ENCODE measurements around the gene LRRC72.
"Not testable (repeated sequence)": the region's sequence is repeated elsewhere in the genome, so short reads cannot be mapped to it uniquely, and the experiment has no call there.

LRRC72 gene

DNA sequence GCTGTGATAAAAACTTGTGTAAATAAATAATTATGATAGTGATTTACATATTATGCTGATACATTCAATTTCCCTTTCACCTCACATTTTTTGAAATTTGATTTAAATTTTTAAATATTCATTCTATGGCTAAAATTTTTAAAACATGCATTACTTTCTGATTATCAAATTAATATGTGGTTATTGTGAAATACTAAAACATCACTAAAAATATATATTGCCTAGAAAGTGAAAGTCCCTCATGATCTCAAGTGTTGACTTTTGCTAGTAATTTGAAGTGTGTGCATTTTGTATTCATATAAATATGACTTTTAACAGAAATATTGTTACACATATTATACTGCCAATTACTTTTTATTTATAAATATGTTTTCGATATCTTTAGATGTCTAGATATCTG is 3.1 kb downstream of the LRRC72 start:
- DNase-seq (ENCODE audit: low spot score), result no peak

DNA sequence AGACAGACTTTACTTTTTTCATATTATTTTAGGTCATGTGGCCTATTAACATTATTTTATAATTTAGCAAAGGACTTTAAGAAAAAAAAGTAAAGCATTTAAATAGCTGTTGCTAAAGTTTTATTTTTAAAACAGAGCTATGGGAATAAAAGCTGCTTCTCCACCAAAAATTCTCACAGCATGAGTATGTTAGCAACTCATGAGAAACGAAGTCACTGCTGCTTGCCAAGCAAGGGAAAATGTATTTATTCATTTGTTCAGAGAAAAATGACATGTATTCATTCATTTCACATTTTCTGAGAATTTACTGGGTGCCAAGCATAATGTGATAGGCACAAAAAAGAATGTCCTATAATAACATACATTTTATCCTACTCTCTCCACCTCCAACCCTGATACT is 5.1 kb downstream of the LRRC72 start:
- no peak for DNase-seq (ENCODE audit: low spot score)

DNA sequence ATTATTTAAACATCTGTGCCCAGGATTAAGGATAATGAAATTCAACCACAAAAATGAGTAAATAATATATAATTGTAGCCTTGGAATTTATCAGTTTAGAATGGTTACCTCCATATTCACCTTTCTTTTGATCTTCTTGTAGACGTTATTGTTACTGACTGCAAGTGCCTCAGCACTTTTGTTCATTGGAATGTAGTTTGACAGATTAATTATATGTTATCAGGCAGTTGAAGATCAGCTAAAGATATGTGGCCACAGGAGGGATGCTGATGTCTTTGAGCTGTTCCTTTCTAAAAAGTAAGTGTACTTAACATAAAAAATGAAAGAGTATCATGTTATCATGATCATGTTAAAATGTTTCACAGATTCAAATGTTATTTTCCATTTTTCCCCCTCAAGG is 5.6 kb downstream of the LRRC72 start:
- peak; percentile 11 for DNase-seq (ENCODE audit: low spot score)

DNA sequence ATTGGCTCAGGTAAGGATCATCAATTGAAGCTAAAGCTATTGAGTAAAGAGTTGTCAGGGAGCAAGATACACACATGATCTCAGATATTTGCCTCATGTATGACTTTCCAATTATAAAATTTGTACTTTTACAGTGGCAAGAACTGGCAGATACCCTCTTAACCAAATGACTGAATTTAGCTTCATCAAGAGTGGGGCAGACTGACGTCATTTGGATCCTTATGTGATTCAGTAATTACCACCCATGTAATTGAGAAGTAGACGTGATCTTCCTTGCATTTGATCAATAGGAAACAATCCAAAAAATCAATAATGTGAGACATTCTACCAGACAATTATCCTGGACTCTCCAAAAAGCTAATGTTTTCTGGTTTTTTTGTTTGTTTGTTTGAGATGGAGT is 8.9 kb downstream of the LRRC72 start:
- no peak for DNase-seq (ENCODE audit: low spot score)

DNA sequence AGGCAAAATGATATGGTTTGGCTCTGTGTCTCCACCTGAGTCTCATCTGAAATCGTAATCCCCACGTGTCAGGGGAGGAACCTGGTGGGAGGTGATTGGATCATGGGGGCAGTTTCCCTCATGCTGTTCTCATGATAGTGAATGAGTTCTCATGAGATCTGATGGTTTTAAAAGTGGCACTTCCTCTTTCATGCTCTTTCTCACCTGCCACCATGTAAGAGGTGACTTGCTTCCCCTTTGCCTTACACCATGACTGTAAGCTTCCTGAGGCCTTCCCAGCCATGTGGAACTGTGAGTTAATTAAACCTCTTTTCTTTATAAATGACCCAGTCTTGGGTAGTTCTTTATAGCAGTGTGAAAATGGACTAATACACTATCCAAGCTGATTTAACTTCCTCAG is 13.9 kb downstream of the LRRC72 start:
- DNase-seq (ENCODE audit: low spot score), result not testable (repeated sequence)

DNA sequence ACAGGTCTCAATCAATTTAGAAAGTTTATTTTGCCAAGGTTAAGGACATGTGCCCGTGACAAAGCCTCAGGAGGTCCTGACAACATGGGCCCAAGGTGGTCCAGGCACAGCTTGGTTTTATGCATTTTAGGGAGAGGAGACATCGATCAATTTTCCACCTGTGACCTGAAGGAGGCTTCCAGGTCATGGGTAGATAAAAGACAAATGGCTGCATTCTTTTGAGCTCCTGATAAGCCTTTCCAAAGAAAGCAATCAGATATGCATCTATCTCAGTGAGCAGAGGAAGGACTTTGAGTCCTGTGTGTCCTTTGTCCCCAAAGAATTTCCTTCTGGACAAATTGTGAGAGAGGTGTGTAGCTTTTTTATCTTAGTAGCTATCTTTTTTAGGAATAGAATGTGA is 15.8 kb downstream of the LRRC72 start:
- DNase-seq (ENCODE audit: low spot score), result no peak

DNA sequence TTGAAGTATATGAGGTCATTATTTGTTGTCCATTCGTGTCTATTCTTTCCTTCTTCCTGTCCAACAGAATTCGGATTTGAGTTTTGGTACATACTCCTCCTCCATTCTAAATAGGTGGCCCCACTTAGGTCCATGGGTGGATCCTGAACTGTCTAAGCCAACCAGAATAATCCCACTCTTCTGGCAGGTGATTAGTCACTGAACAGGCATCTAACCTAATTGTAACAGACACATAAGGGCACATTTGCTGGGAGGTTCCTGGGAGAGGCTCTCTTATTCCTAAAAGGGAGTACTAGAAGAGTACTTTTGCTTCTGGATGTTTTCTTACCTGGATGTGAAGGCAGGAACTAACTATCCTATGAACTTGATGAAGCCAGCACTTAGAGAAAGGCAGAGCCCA is 16.8 kb downstream of the LRRC72 start:
- peak; percentile 16 for DNase-seq (ENCODE audit: low spot score)

DNA sequence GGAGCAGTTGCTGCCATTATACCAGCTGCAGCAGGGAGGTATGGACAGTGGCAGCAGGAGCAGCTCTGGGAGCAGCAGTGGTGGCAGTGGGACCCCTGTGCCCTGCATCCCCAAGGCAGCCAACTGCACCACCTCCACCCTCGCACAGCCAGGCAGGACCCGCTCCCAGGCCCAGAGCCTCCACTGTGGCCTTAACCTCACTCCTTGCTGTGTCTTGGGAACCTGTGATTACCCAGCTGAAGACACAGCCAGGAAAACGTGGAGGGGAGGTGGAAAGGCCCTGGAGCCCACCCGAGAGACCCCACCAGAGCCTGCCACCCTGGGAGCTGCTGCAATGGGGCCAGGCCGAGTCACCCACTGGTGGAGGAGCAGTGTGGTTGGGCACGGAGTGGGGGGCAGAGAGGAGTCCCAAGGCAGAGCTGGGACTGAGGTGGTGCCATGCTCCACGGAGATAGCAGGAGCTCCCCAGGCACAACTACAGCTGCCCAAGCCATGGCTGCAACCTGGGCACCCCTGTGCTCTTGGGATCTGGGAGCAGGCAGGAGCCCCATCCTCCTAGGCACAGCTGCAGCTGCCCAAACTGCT is 20.4 kb downstream of the LRRC72 start:
- DNase-seq (ENCODE audit: low spot score), result no peak

DNA sequence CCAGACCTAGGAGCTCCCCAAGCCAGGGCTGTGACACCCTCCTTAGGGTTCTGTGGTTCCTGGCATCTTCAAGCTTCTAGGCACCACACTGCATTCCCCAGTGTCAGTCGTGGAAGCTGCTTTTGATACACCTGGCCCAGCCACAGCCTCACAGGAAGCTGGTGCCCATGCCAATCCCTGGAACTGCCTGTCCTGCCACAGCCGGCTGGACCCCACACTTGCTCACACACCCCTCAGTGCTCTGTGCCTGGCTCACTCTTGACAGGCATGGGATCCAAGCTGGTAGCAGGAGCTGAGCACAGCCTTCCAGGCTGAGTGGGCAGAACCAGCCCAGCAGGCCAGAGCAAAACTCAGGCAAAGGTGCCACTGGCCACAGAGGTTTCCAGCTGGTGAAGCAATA is 21.8 kb downstream of the LRRC72 start:
- no peak for DNase-seq (ENCODE audit: low spot score)

DNA sequence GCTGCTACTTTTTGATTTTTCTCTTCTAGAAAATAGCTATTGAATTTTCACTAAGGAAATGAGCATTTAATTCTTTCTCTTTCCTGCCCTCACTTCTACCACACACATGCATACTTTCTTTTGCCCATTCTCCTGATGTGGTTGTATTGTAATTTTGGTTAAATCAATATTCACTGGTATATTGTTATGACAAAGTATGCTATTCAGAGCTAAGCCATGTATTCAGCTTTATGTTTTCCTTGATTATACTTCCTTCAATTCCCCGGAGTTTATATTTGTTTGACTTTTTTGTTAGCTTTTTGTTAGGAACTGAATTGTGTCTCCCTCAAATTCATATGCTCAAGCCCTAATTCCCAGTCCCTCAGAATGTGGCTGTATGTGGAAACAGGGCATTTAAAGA is 24.0 kb downstream of the LRRC72 start:
- no peak for DNase-seq (ENCODE audit: low spot score)

DNA sequence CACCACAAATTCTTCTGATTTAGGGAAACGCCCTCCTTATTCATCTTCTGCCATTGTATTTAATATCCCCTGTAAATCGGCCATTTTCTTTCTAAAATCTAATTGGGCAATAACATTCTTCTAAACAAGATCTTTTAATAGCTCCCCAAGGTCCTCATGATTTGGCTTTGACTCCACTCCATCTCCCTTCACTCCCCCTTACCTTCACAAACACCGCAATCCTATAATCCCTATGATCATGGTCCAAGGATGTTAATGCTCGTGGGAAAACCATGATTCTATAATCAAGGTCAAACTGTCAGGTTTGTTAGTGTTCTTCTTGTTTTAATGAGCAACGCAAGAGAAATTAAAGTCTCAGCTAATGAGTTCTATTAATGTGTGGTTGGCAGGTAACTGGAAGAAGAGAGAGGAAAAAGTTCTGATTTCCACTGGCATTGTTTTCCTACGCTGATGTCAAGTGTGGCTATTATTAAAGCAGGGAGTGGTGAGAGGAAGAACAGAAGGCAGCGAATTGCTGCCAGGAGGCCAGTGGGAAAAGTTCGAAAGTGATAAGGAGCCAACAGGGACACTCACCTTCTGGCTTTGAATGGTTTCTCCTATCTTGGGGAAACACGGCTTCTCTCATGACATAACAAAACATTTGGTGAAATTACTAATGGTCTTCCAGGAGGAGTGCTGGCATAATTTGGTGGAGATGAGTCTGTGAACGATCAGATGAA is 28.1 kb downstream of the LRRC72 start:
- DNase-seq (ENCODE audit: low spot score), result no peak

DNA sequence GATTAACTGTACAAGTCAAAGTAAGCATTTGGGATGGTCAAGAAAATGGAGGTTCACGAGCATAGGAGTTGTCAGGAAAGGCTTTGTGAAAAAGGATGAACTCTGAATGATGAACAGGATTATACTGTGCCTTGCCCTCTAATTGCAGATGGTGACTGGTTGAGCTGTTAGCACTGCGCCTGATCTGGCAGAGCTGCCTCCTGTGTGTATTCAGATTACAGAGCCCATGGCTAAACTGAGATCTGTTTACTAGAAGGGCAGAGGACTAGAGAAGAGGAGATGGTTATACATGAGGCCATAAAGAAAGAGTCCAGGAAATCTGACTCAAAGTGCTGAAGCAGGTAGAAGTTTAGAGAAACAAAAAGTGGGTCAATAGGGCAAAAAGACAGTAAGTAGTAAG is 29.7 kb downstream of the LRRC72 start:
- no peak for DNase-seq (ENCODE audit: low spot score)

DNA sequence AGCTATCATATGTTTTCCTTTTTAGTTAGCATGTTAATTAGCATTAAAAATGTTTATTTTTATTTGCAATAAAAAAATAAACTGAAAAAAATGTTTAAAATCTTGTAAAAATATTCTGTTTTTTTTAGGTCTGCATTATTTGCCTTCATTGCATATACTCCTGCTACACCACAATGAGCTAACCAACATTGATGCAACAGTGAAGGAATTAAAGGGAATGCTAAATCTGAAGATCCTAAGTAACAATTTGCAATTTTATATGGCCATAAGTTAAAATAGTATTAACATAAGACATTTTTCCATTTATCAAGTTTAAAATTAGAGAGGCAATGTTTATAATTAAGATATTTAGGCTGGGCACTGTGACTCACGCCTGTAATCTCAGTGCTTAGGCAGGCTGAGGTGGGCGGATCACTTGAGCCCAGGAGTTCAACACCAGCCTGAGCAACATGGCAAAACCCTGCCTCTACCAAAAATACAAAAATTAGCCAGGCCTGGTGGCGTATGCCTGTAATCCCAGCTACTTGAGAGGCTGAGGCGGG is 32.2 kb downstream of the LRRC72 start:
- no peak for DNase-seq (ENCODE audit: low spot score)

DNA sequence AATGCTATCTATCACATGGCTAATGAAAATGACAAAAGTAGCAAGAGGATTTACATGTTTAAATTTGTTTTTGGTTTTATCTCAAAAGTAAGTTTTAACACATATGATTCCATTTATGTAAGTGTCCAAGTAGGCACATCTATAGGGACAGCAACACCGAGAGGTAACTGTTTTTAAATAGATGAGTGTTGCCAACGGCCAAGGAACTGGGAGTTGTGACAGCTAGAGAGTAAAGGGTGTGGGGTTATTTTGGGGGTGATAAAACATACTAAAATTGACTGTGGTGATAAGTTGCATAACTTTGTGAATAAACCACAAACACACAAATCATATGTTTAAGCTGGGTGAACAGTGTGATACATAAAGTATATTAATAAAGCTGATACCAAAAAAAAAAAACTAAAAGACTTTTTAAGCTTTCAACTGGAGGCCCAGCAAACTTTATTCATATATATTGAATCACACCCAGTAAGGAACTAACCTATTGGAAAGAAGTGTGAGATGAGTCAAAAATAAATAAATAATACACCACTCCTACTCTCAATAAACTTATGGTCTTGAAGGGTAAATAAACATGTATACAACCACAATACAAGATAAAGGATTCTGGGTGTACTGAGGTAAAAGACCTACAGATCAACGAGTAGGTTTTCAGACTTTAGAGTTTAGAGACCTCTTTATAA is 33.0 kb downstream of the LRRC72 start:
- peak; percentile 68 for DNase-seq (ENCODE audit: low spot score)

DNA sequence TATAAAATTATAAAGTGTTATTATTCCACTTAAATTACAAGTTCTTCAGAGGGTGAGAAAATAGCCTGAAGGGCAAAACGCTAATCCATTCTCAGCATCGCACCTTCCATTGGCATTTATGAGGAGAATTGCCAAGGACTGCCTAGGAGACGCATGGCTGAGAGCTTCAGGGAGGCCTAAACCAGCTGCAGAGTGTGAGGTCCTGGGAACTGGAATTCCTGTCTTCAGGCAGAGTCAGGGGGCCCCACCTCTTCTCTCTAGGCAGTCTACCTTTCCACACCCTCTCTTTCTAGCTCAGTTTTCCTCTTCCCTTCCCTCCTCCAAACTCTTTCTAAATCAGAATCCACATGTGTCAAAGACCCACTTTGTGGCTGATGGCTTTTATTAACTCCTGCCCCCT is 35.3 kb downstream of the LRRC72 start:
- no peak for DNase-seq (ENCODE audit: low spot score)

DNA sequence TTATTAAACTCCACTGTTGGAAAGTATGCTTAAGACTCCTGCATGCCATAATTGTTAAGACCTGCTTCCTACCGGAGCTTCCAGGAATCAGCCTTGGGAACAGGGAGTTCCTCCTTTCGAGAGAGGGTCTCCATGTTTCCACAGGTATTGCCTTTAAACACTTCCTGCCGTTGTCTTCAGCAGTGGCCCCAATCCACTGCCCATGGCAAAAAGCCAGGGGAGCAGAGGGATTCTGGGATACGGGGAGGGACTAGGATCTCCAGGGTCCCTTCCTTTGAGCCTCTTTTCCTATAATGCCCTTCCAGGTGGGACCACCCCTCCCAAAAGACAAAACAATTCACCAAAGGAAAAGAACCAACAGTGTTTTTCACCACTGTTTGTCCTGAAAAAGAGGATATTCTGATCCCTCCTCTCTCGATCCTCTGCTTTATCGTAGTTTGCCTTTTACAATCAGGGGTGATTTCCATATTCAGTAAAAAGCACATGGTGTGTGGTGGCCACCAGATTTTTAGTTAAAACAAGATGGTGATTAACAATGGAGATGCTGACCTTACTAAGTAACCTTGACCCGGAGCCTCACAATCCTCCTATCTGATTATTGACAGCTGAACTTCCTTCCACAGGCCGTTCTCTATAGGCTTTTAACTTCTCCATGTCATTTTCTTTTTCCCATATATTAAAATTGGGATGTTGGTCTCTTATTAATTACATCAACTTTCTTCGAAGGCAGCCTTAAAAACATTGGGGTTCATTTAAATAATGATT is 36.0 kb downstream of the LRRC72 start:
- DNase-seq (ENCODE audit: low spot score), result no peak

DNA sequence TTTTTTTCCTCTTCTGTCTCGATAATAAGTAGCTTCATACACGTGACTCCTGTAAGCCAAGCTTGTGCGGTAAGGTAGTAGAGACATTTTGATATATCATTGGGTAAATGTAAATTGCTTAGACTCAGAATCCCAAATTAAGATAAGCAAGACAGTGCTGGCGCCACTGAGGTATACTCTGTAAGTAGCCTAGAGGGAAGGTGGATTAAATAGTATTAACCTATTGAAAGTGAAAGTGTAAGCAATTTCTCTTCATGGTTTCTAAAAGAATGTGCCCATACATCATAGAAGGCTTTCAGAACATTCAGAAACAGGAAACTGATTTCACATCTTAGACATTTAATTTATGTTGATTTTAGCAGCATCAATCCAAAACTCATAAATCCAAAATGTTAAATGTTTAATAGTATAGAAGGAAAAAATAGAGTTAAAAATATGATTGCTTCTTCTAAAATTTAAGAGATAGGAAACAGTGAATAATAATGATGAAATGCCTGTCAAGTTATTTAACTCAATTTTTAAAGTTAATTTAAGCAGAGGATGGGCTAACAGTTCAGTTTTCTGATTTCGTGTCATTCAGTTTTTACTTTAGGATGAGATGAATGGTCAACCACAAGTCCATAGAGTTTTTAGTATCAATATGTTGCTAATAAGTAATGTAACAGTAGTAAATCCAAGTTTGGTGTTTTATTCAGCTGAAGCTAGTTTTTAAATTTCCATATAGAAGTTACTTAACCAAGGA is 36.8 kb downstream of the LRRC72 start:
- no peak for DNase-seq (ENCODE audit: low spot score)

DNA sequence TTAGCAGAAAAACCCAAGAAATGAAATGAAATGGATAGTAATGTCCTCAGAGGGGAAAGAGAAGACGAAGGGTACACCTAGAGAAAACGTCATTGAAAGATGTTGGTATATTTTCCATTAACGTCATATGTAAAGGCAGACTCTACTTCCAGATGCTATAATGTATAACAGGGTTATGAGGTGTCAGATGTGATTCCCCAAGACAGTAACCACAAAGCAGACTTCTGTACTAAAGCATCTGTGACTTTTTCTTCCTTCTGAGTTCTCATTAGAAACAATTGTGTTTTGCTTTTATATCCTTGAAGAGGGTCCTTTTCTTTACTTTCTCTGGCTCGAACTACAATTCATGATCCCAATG is 37.4 kb downstream of the LRRC72 start:
- no peak for DNase-seq (ENCODE audit: low spot score)

DNA sequence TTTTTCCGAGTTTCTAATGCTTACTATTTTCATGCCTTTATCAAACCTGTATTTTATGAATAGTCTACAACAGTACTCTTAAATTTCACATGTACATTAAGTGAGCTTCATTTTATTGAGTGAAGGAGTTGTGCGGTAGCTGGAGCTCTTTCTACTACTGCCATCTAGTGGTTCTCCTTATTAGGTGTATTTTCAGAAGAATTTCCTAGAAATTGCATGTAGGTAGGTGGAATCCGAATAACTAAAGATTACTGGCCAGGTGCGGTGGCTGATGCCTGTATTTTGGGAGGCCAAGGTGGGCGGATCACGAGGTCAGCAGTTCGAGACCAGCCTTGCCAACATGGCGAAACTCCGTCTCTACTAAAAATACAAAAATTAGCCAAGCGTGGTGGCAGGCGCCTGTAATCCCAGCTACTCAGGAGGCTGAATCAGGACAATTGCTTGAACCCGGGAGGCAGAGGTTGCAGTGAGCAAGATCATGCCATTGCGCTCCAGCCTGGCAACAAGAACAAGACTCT is 38.3 kb downstream of the LRRC72 start:
- peak; percentile 86 for DNase-seq (ENCODE audit: low spot score)

DNA sequence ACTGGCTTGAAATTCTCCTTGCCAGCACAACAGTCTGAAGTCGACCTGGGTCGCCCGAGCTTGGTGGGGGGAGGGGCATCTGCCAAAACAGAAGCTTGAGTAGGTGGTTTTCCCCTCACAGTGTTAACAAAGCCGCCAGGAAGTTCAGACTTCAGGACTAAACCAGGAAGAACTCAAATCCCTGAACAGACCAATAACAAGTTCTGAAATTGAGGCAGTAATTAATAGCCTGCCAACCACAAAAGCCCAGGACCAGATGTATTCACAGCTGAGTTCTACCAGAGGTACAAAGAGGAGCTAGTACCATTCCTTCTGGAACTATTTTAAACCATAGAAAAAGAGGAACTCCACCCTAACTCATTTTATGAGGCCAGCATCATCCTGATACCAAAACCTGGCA is 45.3 kb downstream of the LRRC72 start:
- no peak for DNase-seq (ENCODE audit: low spot score)

DNA sequence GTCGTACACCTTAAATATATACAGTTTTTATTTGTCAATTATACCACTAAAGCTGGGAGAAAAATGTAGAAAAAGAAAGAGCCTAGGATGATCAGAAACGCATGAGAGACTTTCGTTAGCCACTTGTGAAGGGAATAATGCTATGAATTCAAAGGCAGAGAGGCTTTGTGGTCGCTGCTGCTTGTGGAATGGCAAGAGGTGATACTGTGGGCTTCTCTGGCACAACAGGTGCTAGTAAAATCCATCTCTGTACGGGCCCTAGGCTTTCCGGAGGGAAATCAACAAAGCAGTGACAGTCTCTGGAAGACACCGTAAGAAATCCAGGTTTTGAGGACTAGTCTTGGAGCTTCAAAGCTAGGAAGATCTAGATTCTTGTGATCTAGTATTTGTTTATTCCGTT is 52.6 kb downstream of the LRRC72 start:
- DNase-seq (ENCODE audit: low spot score), result no peak

DNA sequence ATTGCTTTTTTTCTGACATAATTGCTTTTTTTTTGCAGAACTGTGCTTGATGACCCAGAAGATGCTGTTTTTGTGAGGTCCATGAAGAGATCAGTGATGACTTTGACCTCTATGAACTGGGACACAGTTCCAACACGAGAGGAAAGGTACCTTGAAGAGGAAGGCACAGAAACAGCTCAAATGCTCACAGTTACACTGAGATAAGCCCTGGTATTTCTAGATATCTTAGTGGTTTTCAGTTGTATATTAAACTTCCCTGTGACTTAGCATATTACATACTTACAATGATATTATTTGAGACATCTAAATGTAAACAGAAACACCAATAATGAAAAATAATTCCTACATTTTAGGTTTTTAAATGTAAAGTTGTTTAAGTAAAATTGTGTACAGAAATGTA is 54.7 kb downstream of the LRRC72 start:
- DNase-seq (ENCODE audit: low spot score), result no peak

All from SW480 (cell line).